HepG2 (cell line): ENCODE results near the gene BATF. TPM values are rescaled to one million over a fixed set of nuclear protein-coding genes. Genes with fewer than 3 reads are reported as not detected.

ENCODE experiments used
- ARID2 ChIP-seq: sonication (generic); formaldehyde crosslinking; IDR thresholded peaks from 2 replicates; pipeline ENCODE4 v1.8.1; 2022; ENCODE audit warnings: mild to moderate bottlenecking, missing genetic modification reagents, borderline replicate concordance
- CCDC6 ChIP-seq: sonication (generic); formaldehyde crosslinking; IDR thresholded peaks from 2 replicates; pipeline ENCODE4 v1.8.1; 2022; ENCODE audit warnings: mild to moderate bottlenecking, missing genetic modification reagents, moderate library complexity
- DNMT1 ChIP-seq: sonication (generic); formaldehyde crosslinking; IDR thresholded peaks from 2 replicates; pipeline ENCODE4 v1.5.1; 2020; ENCODE audit warnings: mild to moderate bottlenecking, missing genetic modification reagents
- DPF2 ChIP-seq: sonication (generic); formaldehyde crosslinking; IDR thresholded peaks from 2 replicates; pipeline ENCODE4 v1.4.0; 2020; ENCODE audit warnings: mild to moderate bottlenecking, low read depth, missing genetic modification reagents, borderline replicate concordance
- ELF1 ChIP-seq: sonication (generic); formaldehyde crosslinking; IDR thresholded peaks from 2 replicates; pipeline ENCODE4 v1.4.0; 2020; ENCODE audit warnings: missing genetic modification reagents
- GPBP1L1 ChIP-seq: sonication (generic); formaldehyde crosslinking; IDR thresholded peaks from 2 replicates; pipeline ENCODE4 v1.5.0; 2020; ENCODE audit warnings: mild to moderate bottlenecking, missing genetic modification reagents
- HES4 ChIP-seq: sonication (generic); formaldehyde crosslinking; IDR thresholded peaks from 2 replicates; pipeline ENCODE4 v1.9.0; 2021; ENCODE audit warnings: mild to moderate bottlenecking, missing genetic modification reagents, borderline replicate concordance
- HNF4A ChIP-seq: sonication (generic); formaldehyde crosslinking; IDR thresholded peaks from 2 replicates; pipeline ENCODE4 v1.4.0; 2020; ENCODE audit warnings: missing genetic modification reagents
- IKZF1 ChIP-seq: fragments of 450-650 bp; IDR thresholded peaks from 2 replicates; pipeline ENCODE4 v1.7.1; 2016
- IRX3 ChIP-seq: sonication (generic); formaldehyde crosslinking; IDR thresholded peaks from 2 replicates; pipeline ENCODE4 v1.8.1; 2023; ENCODE audit warnings: mild to moderate bottlenecking, low read depth, missing genetic modification reagents, borderline replicate concordance
- KAT7 ChIP-seq: IDR thresholded peaks from 2 replicates; pipeline ENCODE4 v1.6.1; 2018; ENCODE audit warnings: borderline replicate concordance, missing compliant biosample characterization
- PAX8 ChIP-seq: sonication (generic); formaldehyde crosslinking; IDR thresholded peaks from 2 replicates; pipeline ENCODE4 v1.8.0; 2022; ENCODE audit warnings: mild to moderate bottlenecking, missing genetic modification reagents, borderline replicate concordance
- TAF15 ChIP-seq: fragments of 200-400 bp; formaldehyde crosslinking; IDR thresholded peaks from one replicate; pipeline ENCODE4 v1.6.1; 2018; ENCODE audit warnings: mild to moderate bottlenecking, low read depth, low read length; ENCODE audit not compliant: poor library complexity, severe bottlenecking
- TBX2 ChIP-seq: sonication (generic); formaldehyde crosslinking; IDR thresholded peaks from 2 replicates; pipeline ENCODE4 v1.5.0; 2020; ENCODE audit warnings: missing genetic modification reagents, mild to moderate bottlenecking, borderline replicate concordance
- TCF7L2 ChIP-seq: IDR thresholded peaks from 2 replicates; pipeline ENCODE4 v1.6.1; 2011; ENCODE audit warnings: mild to moderate bottlenecking, low read depth, low read length, moderate library complexity
- ZNF274 ChIP-seq: sonication (generic); formaldehyde crosslinking; IDR thresholded peaks from 2 replicates; pipeline ENCODE4 v1.5.1; 2020; ENCODE audit warnings: mild to moderate bottlenecking, missing genetic modification reagents
- ZNF331 ChIP-seq: sonication (generic); formaldehyde crosslinking; IDR thresholded peaks from 2 replicates; pipeline ENCODE4 v1.4.0; 2020; ENCODE audit warnings: missing genetic modification reagents
- ZNF616 ChIP-seq: sonication (generic); formaldehyde crosslinking; IDR thresholded peaks from 2 replicates; pipeline ENCODE4 v1.5.0; 2020; ENCODE audit warnings: low read depth, mild to moderate bottlenecking, missing genetic modification reagents
- ZNF652 ChIP-seq: IDR thresholded peaks from 2 replicates; pipeline ENCODE4 v1.6.1; 2016; ENCODE audit warnings: low read depth, borderline replicate concordance
- polyA plus RNA-seq, 8 experiments: library from polyadenylated mRNA; depleted of rRNA in 3 of 8; stranded (reverse) in 7 of 8; unstranded in 1 of 8; fragments of >200 nt; fragmentation: Illumina TruSeq in 4 of 8; extraction: Trizol in 4 of 8; gene quantifications; 2 replicates each; pipeline versions ENCODE4 v1.2.1 to v1.2.3, GENCODE V29; 2011 to 2016; ENCODE audit warnings: low read depth in 4 of 8, missing spikeins in 1 of 8, mixed read lengths in 1 of 8; ENCODE audit not compliant: insufficient read depth in 1 of 8
- total RNA-seq, 5 experiments: library from RNA; depleted of rRNA; stranded (reverse); fragments of >200 nt; fragmentation: Illumina TruSeq; extraction: Trizol; gene quantifications; 2 replicates each; pipeline ENCODE4 v1.2.3, GENCODE V29; 2016; ENCODE audit warnings: low read depth in 1 of 5
- TF ChIP-seq, protein P1 (sequence below): sonication (generic); formaldehyde crosslinking; IDR thresholded peaks from 2 replicates; pipeline ENCODE4 v1.4.0; 2020; ENCODE audit warnings: missing genetic modification reagents
- TF ChIP-seq, protein P2 (sequence below): sonication (generic); formaldehyde crosslinking; IDR thresholded peaks from 2 replicates; pipeline ENCODE4 v1.5.0; 2020; ENCODE audit warnings: missing genetic modification reagents
- TF ChIP-seq, protein P3 (sequence below): sonication (generic); formaldehyde crosslinking; IDR thresholded peaks from 2 replicates; pipeline ENCODE4 v1.4.0; 2020; ENCODE audit warnings: missing genetic modification reagents

BATF gene
- total and polyA plus RNA-seq, 2 of the 13 experiments (the other 11 are each of a cell fraction or from before 2014, with no cell fraction given), result 0.22 to 0.37 TPM

DNA sequence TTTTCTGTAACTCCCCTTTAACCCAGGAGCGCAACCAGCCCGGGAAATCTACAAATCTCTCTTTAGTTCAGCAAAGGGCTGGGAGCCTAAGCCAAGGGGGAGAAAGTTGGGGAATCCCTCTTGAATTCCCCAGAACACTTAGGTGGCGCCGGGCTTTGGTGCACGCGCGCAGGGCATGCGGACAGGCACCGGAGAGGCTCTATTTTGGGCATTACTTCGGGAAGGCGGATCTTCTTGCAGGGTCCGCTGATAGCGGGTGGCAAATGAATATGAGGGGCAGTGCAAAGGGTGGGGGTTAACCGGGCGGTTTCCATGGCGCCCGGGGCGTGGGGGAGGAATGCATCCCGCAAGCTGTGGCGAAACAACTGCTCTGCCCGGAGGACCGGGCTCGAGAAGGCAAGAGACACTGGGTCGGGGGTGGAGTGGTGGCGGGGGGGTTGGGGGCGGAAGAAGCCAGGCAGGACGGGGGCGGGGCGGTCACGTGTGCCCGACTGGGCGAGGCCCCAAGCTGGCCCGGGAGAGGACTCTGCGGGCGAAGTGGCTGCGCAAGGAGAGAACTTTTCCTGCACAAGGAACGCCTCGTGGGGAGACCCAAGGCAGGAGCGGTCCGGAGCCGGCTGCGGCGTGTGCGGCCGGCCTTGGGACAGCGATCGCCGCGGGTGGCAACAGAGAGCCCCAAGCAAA lies 56.0 kb downstream of the BATF start, which contains the start of gene FLVCR2 (continued):
- no peak for TF ChIP-seq IKZF1
- TF ChIP-seq TCF7L2, result no peak
- TF ChIP-seq KAT7 (CRISPR knock-in tag), result 0 out of 2 replicates have a peak, but pooled peaks have one; percentile 45
- TF ChIP-seq ZNF652 (CRISPR knock-in tag), result no peak
- no peak for TF ChIP-seq IRX3
- 0 out of 2 replicates have a peak, but pooled peaks have one; percentile 22 for TF ChIP-seq PAX8
- no peak for TF ChIP-seq ZNF331
- TF ChIP-seq TAF15, result no peak
- no peak for TF ChIP-seq GPBP1L1 (CRISPR knock-in tag)
- TF ChIP-seq, protein P1, sequence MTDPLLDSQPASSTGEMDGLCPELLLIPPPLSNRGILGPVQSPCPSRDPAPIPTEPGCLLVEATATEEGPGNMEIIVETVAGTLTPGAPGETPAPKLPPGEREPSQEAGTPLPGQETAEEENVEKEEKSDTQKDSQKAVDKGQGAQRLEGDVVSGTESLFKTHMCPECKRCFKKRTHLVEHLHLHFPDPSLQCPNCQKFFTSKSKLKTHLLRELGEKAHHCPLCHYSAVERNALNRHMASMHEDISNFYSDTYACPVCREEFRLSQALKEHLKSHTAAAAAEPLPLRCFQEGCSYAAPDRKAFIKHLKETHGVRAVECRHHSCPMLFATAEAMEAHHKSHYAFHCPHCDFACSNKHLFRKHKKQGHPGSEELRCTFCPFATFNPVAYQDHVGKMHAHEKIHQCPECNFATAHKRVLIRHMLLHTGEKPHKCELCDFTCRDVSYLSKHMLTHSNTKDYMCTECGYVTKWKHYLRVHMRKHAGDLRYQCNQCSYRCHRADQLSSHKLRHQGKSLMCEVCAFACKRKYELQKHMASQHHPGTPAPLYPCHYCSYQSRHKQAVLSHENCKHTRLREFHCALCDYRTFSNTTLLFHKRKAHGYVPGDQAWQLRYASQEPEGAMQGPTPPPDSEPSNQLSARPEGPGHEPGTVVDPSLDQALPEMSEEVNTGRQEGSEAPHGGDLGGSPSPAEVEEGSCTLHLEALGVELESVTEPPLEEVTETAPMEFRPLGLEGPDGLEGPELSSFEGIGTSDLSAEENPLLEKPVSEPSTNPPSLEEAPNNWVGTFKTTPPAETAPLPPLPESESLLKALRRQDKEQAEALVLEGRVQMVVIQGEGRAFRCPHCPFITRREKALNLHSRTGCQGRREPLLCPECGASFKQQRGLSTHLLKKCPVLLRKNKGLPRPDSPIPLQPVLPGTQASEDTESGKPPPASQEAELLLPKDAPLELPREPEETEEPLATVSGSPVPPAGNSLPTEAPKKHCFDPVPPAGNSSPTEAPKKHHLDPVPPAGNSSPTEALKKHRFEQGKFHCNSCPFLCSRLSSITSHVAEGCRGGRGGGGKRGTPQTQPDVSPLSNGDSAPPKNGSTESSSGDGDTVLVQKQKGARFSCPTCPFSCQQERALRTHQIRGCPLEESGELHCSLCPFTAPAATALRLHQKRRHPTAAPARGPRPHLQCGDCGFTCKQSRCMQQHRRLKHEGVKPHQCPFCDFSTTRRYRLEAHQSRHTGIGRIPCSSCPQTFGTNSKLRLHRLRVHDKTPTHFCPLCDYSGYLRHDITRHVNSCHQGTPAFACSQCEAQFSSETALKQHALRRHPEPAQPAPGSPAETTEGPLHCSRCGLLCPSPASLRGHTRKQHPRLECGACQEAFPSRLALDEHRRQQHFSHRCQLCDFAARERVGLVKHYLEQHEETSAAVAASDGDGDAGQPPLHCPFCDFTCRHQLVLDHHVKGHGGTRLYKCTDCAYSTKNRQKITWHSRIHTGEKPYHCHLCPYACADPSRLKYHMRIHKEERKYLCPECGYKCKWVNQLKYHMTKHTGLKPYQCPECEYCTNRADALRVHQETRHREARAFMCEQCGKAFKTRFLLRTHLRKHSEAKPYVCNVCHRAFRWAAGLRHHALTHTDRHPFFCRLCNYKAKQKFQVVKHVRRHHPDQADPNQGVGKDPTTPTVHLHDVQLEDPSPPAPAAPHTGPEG (CRISPR knock-in tag), result no peak; the same call in 1 of the 2 replicates
- no peak for TF ChIP-seq DNMT1 (CRISPR knock-in tag)
- no peak for TF ChIP-seq DPF2 (CRISPR knock-in tag)
- TF ChIP-seq, protein P2, sequence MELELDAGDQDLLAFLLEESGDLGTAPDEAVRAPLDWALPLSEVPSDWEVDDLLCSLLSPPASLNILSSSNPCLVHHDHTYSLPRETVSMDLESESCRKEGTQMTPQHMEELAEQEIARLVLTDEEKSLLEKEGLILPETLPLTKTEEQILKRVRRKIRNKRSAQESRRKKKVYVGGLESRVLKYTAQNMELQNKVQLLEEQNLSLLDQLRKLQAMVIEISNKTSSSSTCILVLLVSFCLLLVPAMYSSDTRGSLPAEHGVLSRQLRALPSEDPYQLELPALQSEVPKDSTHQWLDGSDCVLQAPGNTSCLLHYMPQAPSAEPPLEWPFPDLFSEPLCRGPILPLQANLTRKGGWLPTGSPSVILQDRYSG (CRISPR knock-in tag), result no peak
- TF ChIP-seq CCDC6 (CRISPR knock-in tag), result no peak
- no peak for TF ChIP-seq ZNF274
- TF ChIP-seq, protein P3, sequence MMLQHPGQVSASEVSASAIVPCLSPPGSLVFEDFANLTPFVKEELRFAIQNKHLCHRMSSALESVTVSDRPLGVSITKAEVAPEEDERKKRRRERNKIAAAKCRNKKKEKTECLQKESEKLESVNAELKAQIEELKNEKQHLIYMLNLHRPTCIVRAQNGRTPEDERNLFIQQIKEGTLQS, result no peak
- TF ChIP-seq HNF4A, result 0 out of 2 replicates have a peak, but pooled peaks have one; percentile 7
- TF ChIP-seq ARID2, result no peak
- no peak for TF ChIP-seq HES4 (CRISPR knock-in tag)
- no peak; the same call in 1 of the 2 replicates for TF ChIP-seq TBX2 (CRISPR knock-in tag)
- TF ChIP-seq ELF1 (CRISPR knock-in tag), result no peak
- 0 out of 2 replicates have a peak, but pooled peaks have one; percentile 61 for TF ChIP-seq ZNF616 (CRISPR knock-in tag)
